SH-SY5Y (cell line): Measurements from ENCODE around the gene CNR1.

Experiments
- GATA2 ChIP-seq: IDR thresholded peaks from 2 replicates; pipeline ENCODE4 v1.6.1; 2011; ENCODE audit warnings: mild to moderate bottlenecking, low read depth, low read length
- GATA3 ChIP-seq: IDR thresholded peaks from 2 replicates; pipeline ENCODE4 v1.6.1; 2011; ENCODE audit warnings: low read depth, mild to moderate bottlenecking, low read length, moderate library complexity

GRCh38 chr6:88116276-88116675 lies 49.9 kb downstream of the CNR1 start:
- TF ChIP-seq GATA2 (no peak), GATA3 (no peak)
